Osteoblast (primary cell): ENCODE measurements around the gene POLR2L. TPM values are rescaled to one million over a fixed set of nuclear protein-coding genes. Genes with fewer than 3 reads are reported as not detected.

Source experiments
- DNase-seq: peaks from one replicate; pipeline ENCODE4 v3.0.0; 2011; ENCODE audit warnings: low spot score, mixed read lengths; ENCODE audit not compliant: insufficient read length; ENCODE audit errors: missing footprints
- H2AFZ ChIP-seq: 2 replicates; pipeline ENCODE4 v1.6.0; 2011; ENCODE audit warnings: mild to moderate bottlenecking, low read length
- H3K27ac ChIP-seq: 2 replicates; pipeline ENCODE4 v1.5.1; 2011; ENCODE audit warnings: mild to moderate bottlenecking, low read depth, low read length, moderate library complexity
- H3K27me3 ChIP-seq: 2 replicates; pipeline ENCODE4 v1.6.0; 2012; ENCODE audit warnings: mild to moderate bottlenecking, control low read depth, inconsistent platforms, low read length, moderate library complexity; ENCODE audit not compliant: insufficient read depth
- H3K36me3 ChIP-seq: 2 replicates; pipeline ENCODE4 v1.5.1; 2011; ENCODE audit warnings: mild to moderate bottlenecking, low read length, control low read depth, moderate library complexity; ENCODE audit not compliant: insufficient read depth
- H3K4me1 ChIP-seq: 2 replicates; pipeline ENCODE4 v1.5.1; 2011; ENCODE audit warnings: mild to moderate bottlenecking, low read length, control low read depth, moderate library complexity; ENCODE audit not compliant: insufficient read depth
- H3K4me2 ChIP-seq: 2 replicates; pipeline ENCODE4 v1.6.0; 2011; ENCODE audit warnings: mild to moderate bottlenecking, low read length; ENCODE audit not compliant: insufficient read depth
- H3K4me3 ChIP-seq: fragments of 200-600 bp; sonication (generic); 3 replicates; pipeline ENCODE4 v1.5.1; 2012; ENCODE audit warnings: mild to moderate bottlenecking, low read length, inconsistent platforms; ENCODE audit not compliant: insufficient read depth
- H3K79me2 ChIP-seq: 2 replicates; pipeline ENCODE4 v1.6.0; 2012; ENCODE audit warnings: mild to moderate bottlenecking, low read length, control low read depth, inconsistent platforms; ENCODE audit not compliant: insufficient read depth
- H3K9me3 ChIP-seq: 2 replicates; pipeline ENCODE4 v1.5.1; 2011; ENCODE audit warnings: low read depth, low read length, control low read depth
- H4K20me1 ChIP-seq: 2 replicates; pipeline ENCODE4 v1.6.0; 2012; ENCODE audit warnings: mild to moderate bottlenecking, low read length, control low read depth; ENCODE audit not compliant: insufficient read depth
- total RNA-seq: library from RNA; depleted of rRNA; stranded (reverse); fragments of >200 nt; gene quantifications from 2 replicates; pipeline ENCODE4 v1.2.3, GENCODE V29; 2012
- TF ChIP-seq, protein P1 (sequence below): IDR thresholded peaks from 2 replicates; pipeline ENCODE4 v1.5.1; 2011; ENCODE audit warnings: mild to moderate bottlenecking, low read depth, low read length, moderate library complexity; ENCODE audit errors: extremely low read depth

POLR2L gene
- total RNA-seq, 1 donor = 60.8 TPM

DNA sequence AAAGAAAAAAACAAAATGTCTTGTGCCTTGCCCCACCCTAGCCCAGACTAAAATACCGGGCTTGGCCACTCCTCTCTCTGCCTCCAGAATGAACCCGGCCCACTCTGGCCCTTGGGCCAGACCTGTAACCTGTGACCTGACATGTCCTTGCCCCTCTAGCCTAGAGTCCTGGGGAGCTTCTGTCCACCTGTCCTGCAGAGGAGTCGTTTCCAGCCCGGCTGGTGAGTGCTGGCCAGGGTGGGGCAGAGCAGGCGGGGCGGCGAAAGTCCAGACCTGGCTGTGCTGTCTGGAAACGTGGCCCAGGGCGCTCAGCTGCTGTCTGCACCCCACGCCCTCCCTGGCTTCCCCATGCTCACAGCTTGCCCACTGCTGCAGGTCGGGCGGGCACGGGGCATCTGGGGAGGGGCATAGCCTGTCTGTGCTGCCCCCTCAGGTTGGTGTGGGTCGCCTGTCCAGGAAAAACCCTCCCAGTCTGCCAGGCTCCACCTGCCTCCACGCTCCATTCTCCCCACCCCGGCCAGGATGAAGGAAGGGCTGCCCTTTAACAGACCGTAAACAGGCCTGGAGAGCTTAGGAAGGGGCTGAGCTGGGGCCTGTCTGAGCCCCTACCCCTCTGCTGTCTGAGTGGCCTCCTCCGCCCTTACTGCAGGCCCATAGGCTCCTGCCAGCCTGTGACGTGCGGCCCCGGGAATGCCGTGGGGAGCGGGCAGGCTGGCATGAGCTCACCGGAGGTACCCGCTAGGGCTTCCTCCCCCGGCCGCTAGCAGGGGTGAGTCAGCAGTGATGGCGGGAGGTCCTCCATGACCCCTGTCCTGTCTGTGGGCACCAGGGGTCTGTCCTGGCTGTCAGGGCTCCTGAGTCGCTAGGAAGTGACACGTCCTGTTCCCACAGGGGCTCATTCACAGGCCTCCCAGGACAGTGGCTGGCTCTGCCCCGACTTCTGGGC lies 7.7 kb downstream of the POLR2L start:
- Histone ChIP-seq H3K79me2 (peaks cover 53% of the 10 kb centered on the region), H4K20me1 (peaks cover 50% of the 10 kb centered on the region), H3K4me1 (peaks cover 42% of the 10 kb centered on the region), H3K4me2 (peak overlapping the region; percentile 92), H3K4me3 (peak overlapping the region; percentile 87), H2AFZ (no peak overlapping the region), H3K9me3 (no peaks in the 10 kb centered on the region), H3K27ac (peak overlapping the region; percentile 92), H3K36me3 (peaks cover 34% of the 10 kb centered on the region), H3K27me3 (no peaks in the 10 kb centered on the region)
- TF ChIP-seq, protein P1, sequence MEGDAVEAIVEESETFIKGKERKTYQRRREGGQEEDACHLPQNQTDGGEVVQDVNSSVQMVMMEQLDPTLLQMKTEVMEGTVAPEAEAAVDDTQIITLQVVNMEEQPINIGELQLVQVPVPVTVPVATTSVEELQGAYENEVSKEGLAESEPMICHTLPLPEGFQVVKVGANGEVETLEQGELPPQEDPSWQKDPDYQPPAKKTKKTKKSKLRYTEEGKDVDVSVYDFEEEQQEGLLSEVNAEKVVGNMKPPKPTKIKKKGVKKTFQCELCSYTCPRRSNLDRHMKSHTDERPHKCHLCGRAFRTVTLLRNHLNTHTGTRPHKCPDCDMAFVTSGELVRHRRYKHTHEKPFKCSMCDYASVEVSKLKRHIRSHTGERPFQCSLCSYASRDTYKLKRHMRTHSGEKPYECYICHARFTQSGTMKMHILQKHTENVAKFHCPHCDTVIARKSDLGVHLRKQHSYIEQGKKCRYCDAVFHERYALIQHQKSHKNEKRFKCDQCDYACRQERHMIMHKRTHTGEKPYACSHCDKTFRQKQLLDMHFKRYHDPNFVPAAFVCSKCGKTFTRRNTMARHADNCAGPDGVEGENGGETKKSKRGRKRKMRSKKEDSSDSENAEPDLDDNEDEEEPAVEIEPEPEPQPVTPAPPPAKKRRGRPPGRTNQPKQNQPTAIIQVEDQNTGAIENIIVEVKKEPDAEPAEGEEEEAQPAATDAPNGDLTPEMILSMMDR = no peak
- peak; percentile 98 for DNase-seq

DNA sequence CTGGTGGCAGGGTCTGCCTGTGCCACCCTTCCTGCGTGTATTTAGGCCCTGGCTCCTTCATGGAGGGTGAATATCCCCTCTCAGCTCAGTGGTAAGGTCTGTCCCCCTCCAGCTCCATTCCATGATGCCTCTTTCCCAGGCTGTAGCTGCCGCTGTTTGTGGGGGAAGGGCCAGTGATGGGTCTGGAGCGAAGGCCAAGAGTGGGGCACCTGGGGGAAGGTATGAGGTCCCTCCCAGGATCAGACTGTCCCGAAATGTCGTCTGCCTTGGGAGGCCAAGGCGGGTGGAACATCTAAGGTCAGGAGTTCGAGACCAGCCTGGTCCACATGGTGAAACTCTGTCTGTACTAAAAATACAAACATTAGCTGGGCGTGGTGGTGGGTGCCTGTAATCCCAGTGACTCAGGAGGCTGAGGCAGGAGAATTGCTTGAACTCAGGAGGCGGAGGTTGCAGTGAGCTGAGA lies 8.4 kb downstream of the POLR2L start:
- Histone ChIP-seq H3K27ac (peak overlapping the region; percentile 92), H3K79me2 (peaks cover 45% of the 10 kb centered on the region), H3K4me3 (peak overlapping the region; percentile 87)

DNA sequence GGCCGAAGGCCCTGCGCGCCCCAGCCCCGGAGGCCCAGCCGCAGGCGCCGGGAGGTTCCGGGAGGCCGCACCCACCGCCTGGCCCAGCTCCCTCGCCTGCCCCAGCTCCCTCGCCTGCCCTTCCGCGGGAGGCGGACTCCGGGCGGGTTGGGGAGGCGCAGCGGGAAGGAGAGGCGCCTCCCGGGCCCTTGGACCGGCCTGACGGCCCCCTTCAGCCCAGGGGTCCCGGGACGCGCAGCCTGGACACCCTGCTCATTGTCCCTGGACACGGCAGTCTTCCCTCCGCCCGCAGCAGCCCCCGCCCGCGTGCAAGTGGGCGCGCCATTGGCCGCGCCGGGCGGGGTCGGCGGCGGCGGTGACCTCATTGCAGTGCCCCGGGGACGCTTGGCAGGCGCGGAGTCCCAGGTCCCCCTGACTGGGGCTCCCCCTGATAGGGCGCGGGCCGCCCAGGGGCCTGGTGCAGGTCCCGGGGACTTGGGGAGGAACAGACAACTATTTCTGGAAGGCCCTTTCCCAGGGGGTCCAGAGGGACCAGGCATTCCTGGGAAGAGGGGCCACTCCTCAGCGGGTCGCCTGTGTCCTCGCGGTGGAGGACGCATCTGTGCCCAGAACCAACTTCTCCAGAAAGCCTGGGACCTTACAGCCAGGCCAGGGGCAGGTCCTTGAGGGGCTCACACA lies 9.1 kb downstream of the POLR2L start:
- H4K20me1 ChIP-seq = peaks cover 38% of the 10 kb centered on the region
- DNase-seq = peak; percentile 96

More for the DNA sequence above, 8.4 kb downstream of the POLR2L start:
- Histone ChIP-seq H3K4me1 (peaks cover 50% of the 10 kb centered on the region), H2AFZ (no peak overlapping the region), H3K4me2 (peak overlapping the region; percentile 92), H3K36me3 (peaks cover 26% of the 10 kb centered on the region), H4K20me1 (peaks cover 44% of the 10 kb centered on the region), H3K9me3 (no peaks in the 10 kb centered on the region), H3K27me3 (no peaks in the 10 kb centered on the region)
- DNase-seq = no peak
- TF ChIP-seq, protein P1 = no peak

More for the DNA sequence above, 9.1 kb downstream of the POLR2L start:
- H3K4me1 ChIP-seq = peaks cover 50% of the 10 kb centered on the region
- peak overlapping the region; percentile 87 for H3K4me3 ChIP-seq
- no peak overlapping the region for H2AFZ ChIP-seq
- H3K4me2 ChIP-seq = peak overlapping the region; percentile 92
- TF ChIP-seq, protein P1 = no peak
- peaks cover 20% of the 10 kb centered on the region for H3K36me3 ChIP-seq
- peaks cover 40% of the 10 kb centered on the region for H3K79me2 ChIP-seq
- H3K27me3 ChIP-seq = no peaks in the 10 kb centered on the region
- H3K27ac ChIP-seq = peak overlapping the region; percentile 92
- H3K9me3 ChIP-seq = no peaks in the 10 kb centered on the region
